GM12872 (cell line): ENCODE results near the gene FCN3.

Source experiments
- CTCF ChIP-seq: IDR thresholded peaks from 3 replicates; pipeline ENCODE4 v1.5.1; 2011; ENCODE audit warnings: low read depth, mild to moderate bottlenecking, low read length, moderate library complexity; ENCODE audit not compliant: insufficient read depth

Gene FCN3

GRCh38 chr1:27366411-27367159, 8.0 kb downstream of the FCN3 start, which contains the start of gene MAP3K6:
Gene MAP3K6, minus strand, starts transcription at chr1:27366961. Its CDS starts 364 bp downstream, at chr1:27366597.
- TF ChIP-seq CTCF: peak; percentile 45; the same call in 2 of the 3 replicates

GRCh38 chr1:27366113-27366410, 8.6 kb downstream of the FCN3 start:
- TF ChIP-seq CTCF: no peak

GRCh38 chr1:27365372-27366112, 9.1 kb downstream of the FCN3 start:
- no peak for TF ChIP-seq CTCF

- no peak for TF ChIP-seq CTCF
Measured at GRCh38 chr1:27364696-27365371, 9.8 kb downstream of the FCN3 start.

GRCh38 chr1:27363766-27364695, 10.6 kb downstream of the FCN3 start:
- no peak for TF ChIP-seq CTCF

GRCh38 chr1:27361553-27361952, 13.1 kb downstream of the FCN3 start:
- no peak for TF ChIP-seq CTCF
